Measurements from ENCODE around the gene CHPF.

CHPF gene

DNA sequence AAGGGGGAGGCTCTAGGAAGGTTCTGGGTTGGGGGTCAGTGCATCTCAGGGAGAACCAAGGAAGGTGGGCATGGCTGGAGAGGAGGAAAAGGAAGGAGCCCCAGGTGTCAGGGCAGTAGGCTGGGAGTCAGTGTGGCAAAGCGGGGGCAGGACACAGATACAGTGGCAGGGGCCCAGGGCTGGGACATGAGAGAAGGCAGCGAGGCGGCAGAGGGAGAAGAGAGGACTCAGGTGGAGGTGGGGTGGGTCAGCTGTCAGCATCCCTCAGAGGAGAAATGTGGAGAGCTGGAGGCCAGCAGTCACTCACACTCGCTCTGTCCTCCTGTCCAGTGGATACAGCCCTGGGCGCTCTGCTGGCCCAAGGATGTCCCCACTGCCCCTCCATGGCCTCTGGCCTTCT is 50.5 kb downstream of the CHPF start:
- DNase-seq = no peak

DNA sequence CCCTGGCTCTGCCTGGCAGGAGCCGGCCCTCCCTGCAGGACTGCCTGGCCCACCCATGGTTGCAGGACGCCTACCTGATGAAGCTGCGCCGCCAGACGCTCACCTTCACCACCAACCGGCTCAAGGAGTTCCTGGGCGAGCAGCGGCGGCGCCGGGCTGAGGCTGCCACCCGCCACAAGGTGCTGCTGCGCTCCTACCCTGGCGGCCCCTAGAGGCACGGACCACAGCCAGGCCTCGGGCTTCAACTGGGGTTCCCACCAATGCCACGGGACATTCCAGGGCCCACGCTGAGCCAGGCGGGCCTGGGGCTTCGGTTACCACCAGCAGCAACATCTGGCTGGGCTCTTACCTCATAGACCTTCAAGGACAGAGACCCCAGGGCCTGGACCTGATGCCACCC is 51.0 kb downstream of the CHPF start:
- DNase-seq = no peak

DNA sequence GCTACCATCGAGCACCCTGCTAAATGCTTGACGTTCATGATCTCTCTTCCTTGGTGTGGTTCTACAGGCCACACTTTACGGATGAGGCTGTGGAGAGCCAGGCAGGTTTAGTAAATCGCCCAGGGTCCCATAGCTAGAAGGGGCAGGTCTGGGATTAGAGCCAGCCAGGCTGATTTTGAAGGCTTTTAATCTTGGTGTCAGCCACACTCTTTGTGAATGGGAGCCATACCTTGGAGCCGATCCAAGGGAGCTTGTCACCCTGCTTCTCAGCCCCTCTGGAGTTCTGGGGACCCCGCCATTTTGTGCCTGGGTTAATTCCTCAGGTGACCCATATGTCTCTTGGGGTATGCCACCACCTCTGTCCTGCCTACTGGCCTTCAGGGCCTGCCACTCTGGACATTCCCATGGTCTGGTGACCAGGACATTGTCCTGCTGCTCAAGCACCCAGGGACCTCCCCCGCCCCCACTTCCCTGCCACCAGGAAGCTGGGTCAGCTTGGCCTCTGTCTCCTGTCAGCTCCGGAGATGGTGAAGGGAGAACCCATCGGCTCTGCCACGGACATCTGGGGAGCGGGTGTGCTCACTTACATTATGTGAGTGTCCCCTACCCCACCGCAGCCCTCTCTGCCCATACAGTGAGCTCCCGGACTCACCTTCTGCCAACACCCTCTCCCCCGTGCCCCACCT is 52.2 kb downstream of the CHPF start:
- DNase-seq = no peak

- no peak for DNase-seq
Measured at GRCh38 chr2:219490600-219491130, 52.9 kb downstream of the CHPF start.

DNA sequence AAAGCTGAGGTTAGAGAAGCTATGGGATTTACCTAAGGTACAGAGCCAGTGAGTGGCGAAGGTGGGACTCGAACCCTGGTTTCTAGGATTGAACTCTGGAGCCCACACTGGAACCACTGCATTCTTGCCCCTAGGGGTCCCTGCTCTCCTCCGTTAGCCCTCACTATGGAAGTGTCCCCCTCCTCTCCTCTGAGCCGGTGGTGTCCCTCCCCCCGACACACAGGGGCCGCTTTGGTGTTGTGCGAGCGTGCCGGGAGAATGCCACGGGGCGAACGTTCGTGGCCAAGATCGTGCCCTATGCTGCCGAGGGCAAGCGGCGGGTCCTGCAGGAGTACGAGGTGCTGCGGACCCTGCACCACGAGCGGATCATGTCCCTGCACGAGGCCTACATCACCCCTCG is 53.4 kb downstream of the CHPF start:
- no peak for DNase-seq

GRCh38 chr2:219489315-219489714 is 54.3 kb downstream of the CHPF start:
- DNase-seq = no peak

Data from stimulated activated CD8-positive, alpha-beta memory T cell treated with anti-CD3 and anti-CD28 coated beads, Interleukin-4, amount 100 ng/mL, for 48 hours (primary cell).